ENCODE measurements around the gene RSF1. TPM values are rescaled to one million over a fixed set of nuclear protein-coding genes. Genes with fewer than 3 reads are reported as not detected.

The RSF1 gene
- total and polyA plus RNA-seq, 5 donors from 2014 or later, result 26.7 to 107 (median 33.0) TPM

DNA sequence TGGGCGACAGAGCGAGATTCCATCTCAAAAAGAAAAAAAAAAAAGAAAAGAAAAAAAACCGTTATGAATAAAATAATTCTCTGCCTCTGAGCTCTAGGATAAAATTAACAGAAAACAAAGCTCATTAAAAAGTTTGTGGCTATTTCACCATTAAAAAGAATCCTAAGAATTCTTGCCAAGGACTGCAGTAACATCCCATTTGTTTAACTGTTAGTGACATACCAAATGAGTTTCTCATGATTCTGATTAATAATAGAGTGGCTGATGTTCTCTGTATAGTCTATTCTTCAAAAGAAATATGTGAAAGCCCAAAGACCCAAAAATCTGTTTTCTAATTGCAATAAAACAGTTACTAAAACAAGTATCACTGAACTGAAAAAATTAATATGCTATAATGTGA, 202.6 kb downstream of the RSF1 start:
- H3K27me3 Mint-ChIP-seq, result no peaks in the 10 kb centered on the region
- H3K36me3 ChIP-seq (ENCODE audit: control insufficient read depth, insufficient read depth, low read length), result peaks cover 51% of the 10 kb centered on the region
- no peaks in the 10 kb centered on the region for H3K9me3 Mint-ChIP-seq
- ATAC-seq (ENCODE audit: low read depth in 2 of 2), result no peak
- no peak overlapping the region for H3K4me3 ChIP-seq (ENCODE audit: low read depth, low read length)
- H3K27ac Mint-ChIP-seq, result no peak overlapping the region
- no peaks in the 10 kb centered on the region for H3K9me3 ChIP-seq (ENCODE audit: control insufficient read depth in 2 of 2, low read length in 2 of 2)
- peaks cover 49% of the 10 kb centered on the region for H3K36me3 Mint-ChIP-seq
- no peak for DNase-seq
- no peak overlapping the region for H3K27ac ChIP-seq (ENCODE audit: insufficient read depth, low read length, poor library complexity, severe bottlenecking)
- H3K4me1 ChIP-seq (ENCODE audit: control insufficient read depth, insufficient read depth, low read length, poor library complexity, severe bottlenecking), result no peaks in the 10 kb centered on the region
- no peaks in the 10 kb centered on the region for H3K27me3 ChIP-seq (ENCODE audit: control insufficient read depth, insufficient read depth, low read length)
- no peak overlapping the region for H3K4me3 Mint-ChIP-seq
- H3K4me1 Mint-ChIP-seq, result peaks cover 0 to 5% (median 0%) of the 10 kb centered on the region in 4 donors

DNA sequence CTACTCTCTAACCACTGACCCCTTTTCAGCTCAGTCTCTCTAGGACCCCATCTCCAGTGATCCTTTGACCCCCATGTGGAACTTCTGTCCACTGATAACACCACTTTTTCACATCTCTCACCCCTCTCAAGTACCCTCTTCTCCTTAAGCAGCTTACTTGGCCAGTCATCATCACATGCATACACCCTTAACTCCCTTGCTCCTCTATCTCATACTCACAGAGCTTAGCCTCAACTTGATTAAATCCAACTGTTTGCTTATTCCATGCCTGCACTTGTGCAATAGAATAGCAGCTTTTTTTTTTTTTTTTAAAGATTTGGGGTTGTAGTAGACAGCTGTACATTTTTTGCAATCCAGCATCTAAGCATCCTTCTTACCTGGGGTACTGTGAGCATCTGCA, 208.6 kb downstream of the RSF1 start:
- Histone ChIP-seq H3K4me3 (ENCODE audit: low read depth, low read length) (no peak overlapping the region), H3K27ac (ENCODE audit: insufficient read depth, low read length, poor library complexity, severe bottlenecking) (no peak overlapping the region), H3K27me3 (ENCODE audit: control insufficient read depth, insufficient read depth, low read length) (no peaks in the 10 kb centered on the region), H3K36me3 (ENCODE audit: control insufficient read depth, insufficient read depth, low read length) (peaks cover 48% of the 10 kb centered on the region), H3K4me1 (ENCODE audit: control insufficient read depth, insufficient read depth, low read length, poor library complexity, severe bottlenecking) (no peaks in the 10 kb centered on the region), H3K9me3 (ENCODE audit: control insufficient read depth in 2 of 2, low read length in 2 of 2) (no peaks in the 10 kb centered on the region)
- no peak for DNase-seq
- no peak overlapping the region for H3K4me3 Mint-ChIP-seq
- H3K27ac Mint-ChIP-seq, result peak overlapping the region in 1 of 3 donors; percentile 60
- no peak for ATAC-seq (ENCODE audit: low read depth in 2 of 2)
- peaks cover 47% of the 10 kb centered on the region for H3K36me3 Mint-ChIP-seq
- no peaks in the 10 kb centered on the region for H3K27me3 Mint-ChIP-seq
- H3K9me3 Mint-ChIP-seq, result no peaks in the 10 kb centered on the region
- H3K4me1 Mint-ChIP-seq, result peaks cover 0 to 5% (median 0%) of the 10 kb centered on the region in 4 donors

Other genes with a start within 250 kb of the RSF1 start
- not detected for gene AQP11, start 230.8 kb downstream of the RSF1 start, total RNA-seq
- gene AQP11, start 230.8 kb downstream of the RSF1 start, polyA plus RNA-seq, result 1 to 10 TPM in 1 of 4 donors, under 1 TPM in 3; 0.32 to 1.1 (median 0.47) TPM
- gene CLNS1A, start 182.9 kb downstream of the RSF1 start, total RNA-seq, result 66.9 TPM
- gene CLNS1A, start 182.9 kb downstream of the RSF1 start, polyA plus RNA-seq, result 100 to 1,000 TPM in 3 of 4 donors, 10 to 100 TPM in 1; 92.2 to 131 (median 117) TPM
- gene AAMDC, start 422 bp upstream of the RSF1 start, total RNA-seq, result 4.8 TPM
- gene AAMDC, start 422 bp upstream of the RSF1 start, polyA plus RNA-seq, result 10 to 100 TPM; 25.9 to 60.9 (median 31.1) TPM
- gene INTS4, start 173.9 kb upstream of the RSF1 start, total RNA-seq, result 71.9 TPM
- 10 to 100 TPM; 35.7 to 44.5 (median 42.6) TPM for gene INTS4, start 173.9 kb upstream of the RSF1 start, polyA plus RNA-seq
- gene KCTD14, start 202.6 kb upstream of the RSF1 start, total RNA-seq, result not detected
- gene KCTD14, start 202.6 kb upstream of the RSF1 start, polyA plus RNA-seq, result 1 to 10 TPM in 1 of 4 donors, under 1 TPM in 3; 0.09 to 1.4 (median 0.41) TPM
- not detected for gene THRSP, start 243.1 kb upstream of the RSF1 start, total RNA-seq
- under 1 TPM in 1 of 4 donors, not detected in 3; 0.20 TPM for gene THRSP, start 243.1 kb upstream of the RSF1 start, polyA plus RNA-seq